SK-N-MC (cell line): Measurements from ENCODE around the gene ELFN1.

ENCODE experiments used
- EZH2 ChIP-seq: fragments of 200-600 bp; sonication (generic); IDR thresholded peaks from one replicate; pipeline ENCODE4 v1.6.1; 2017; ENCODE audit warnings: antibody characterized with exemption
- FOXP2 ChIP-seq: optimal IDR thresholded peaks from 2 replicates; pipeline ENCODE3; 2011; ENCODE audit warnings: mild to moderate bottlenecking, moderate library complexity; ENCODE audit not compliant: insufficient read depth; ENCODE audit errors: extremely low read length, control extremely low read depth
- POLR2AphosphoS5 ChIP-seq: IDR thresholded peaks from 2 replicates; pipeline ENCODE4 v1.6.1; 2012; ENCODE audit warnings: mild to moderate bottlenecking, low read depth, low read length, borderline replicate concordance

DNA sequence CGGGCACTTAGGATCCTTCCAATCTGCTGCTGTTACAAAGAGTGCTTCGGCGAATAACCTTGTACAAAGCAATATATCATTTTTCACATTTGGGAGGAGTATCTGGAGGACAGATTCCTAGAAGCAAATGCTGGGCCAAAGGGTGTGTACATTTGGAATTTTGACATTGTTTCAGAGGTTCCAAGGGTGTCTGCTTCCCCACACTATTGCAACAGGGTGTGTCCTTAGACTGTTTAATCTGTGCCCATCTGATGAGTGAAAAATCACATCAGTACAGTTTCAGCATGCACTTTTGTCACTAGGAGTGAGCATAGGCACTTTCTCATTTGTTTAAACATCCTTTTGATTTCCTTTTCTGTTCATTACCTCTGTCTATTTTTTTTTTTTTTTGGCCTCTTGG is 8.6 kb upstream of the ELFN1 start:
- TF ChIP-seq POLR2AphosphoS5 (no peak), EZH2 (no peak), FOXP2 (no peak)
